Nephron (organoid): ENCODE data around the gene RASA1.

ENCODE experiments used
- H3K27ac Mint-ChIP-seq, 3 experiments: 2 replicates each; pipeline ENCODE4 v1.8.0; 2020; ENCODE audit warnings: mixed read lengths in 3 of 3, mild to moderate bottlenecking in 2 of 3, moderate library complexity in 1 of 3
- H3K27me3 Mint-ChIP-seq: 2 replicates; pipeline ENCODE4 v1.8.0; 2021; ENCODE audit warnings: low read depth, mild to moderate bottlenecking, moderate library complexity, mixed read lengths
- H3K36me3 Mint-ChIP-seq: 2 replicates; pipeline ENCODE4 v1.8.0; 2020; ENCODE audit warnings: low read depth, mixed read lengths
- H3K4me1 Mint-ChIP-seq: 2 replicates; pipeline ENCODE4 v1.8.0; 2020; ENCODE audit warnings: mixed read lengths
- H3K4me3 Mint-ChIP-seq, 3 experiments: 2 replicates each; pipeline ENCODE4 v1.8.0; 2020; ENCODE audit warnings: mild to moderate bottlenecking in 3 of 3, mixed read lengths in 3 of 3, moderate library complexity in 2 of 3
- H3K9me3 Mint-ChIP-seq: 2 replicates; pipeline ENCODE4 v1.8.0; 2020; ENCODE audit warnings: mixed read lengths
- CTCF ChIP-seq, 3 experiments: fragments of 200-600 bp; sonication (generic); IDR thresholded peaks; one replicate each; pipeline ENCODE4 v1.5.0; 2021; ENCODE audit warnings: antibody characterized with exemption in 3 of 3; ENCODE audit not compliant: unreplicated experiment in 3 of 3

Gene RASA1

GRCh38 chr5:87369431-87369830 is 101.7 kb downstream of the RASA1 start:
- no peak for TF ChIP-seq CTCF (IDR thresholded peaks at IDR 0.05; ENCODE audit: unreplicated experiment in 3 of 3)
- Mint-ChIP-seq H3K9me3 (no peaks in the 10 kb centered on the region), H3K27me3 (no peaks in the 10 kb centered on the region), H3K27ac (no peak overlapping the region), H3K36me3 (peaks cover 41% of the 10 kb centered on the region), H3K4me1 (peaks cover 11% of the 10 kb centered on the region), H3K4me3 (no peak overlapping the region)

GRCh38 chr5:87372705-87373104 is 105.0 kb downstream of the RASA1 start:
- Mint-ChIP-seq H3K9me3 (no peaks in the 10 kb centered on the region), H3K27ac (no peak overlapping the region), H3K36me3 (peaks cover 42% of the 10 kb centered on the region), H3K4me1 (peaks cover 11% of the 10 kb centered on the region), H3K27me3 (no peaks in the 10 kb centered on the region), H3K4me3 (no peak overlapping the region)
- TF ChIP-seq CTCF (IDR thresholded peaks at IDR 0.05; ENCODE audit: unreplicated experiment in 3 of 3) = no peak

GRCh38 chr5:87382224-87382623 is 114.5 kb downstream of the RASA1 start:
- Mint-ChIP-seq H3K4me3 (no peak overlapping the region), H3K9me3 (no peaks in the 10 kb centered on the region), H3K27ac (no peak overlapping the region), H3K36me3 (peaks cover 54% of the 10 kb centered on the region), H3K4me1 (no peaks in the 10 kb centered on the region), H3K27me3 (no peaks in the 10 kb centered on the region)
- TF ChIP-seq CTCF (IDR thresholded peaks at IDR 0.05; ENCODE audit: unreplicated experiment in 3 of 3) = no peak

- no peak for TF ChIP-seq CTCF (IDR thresholded peaks at IDR 0.05; ENCODE audit: unreplicated experiment in 3 of 3)
- Mint-ChIP-seq H3K9me3 (no peaks in the 10 kb centered on the region), H3K27ac (no peak overlapping the region), H3K4me3 (no peak overlapping the region), H3K36me3 (peaks cover 58% of the 10 kb centered on the region), H3K27me3 (no peaks in the 10 kb centered on the region), H3K4me1 (no peaks in the 10 kb centered on the region)
These were observed 115.5 kb downstream of the RASA1 start for GRCh38 chr5:87383216-87383615.

GRCh38 chr5:87385802-87386201 is 118.1 kb downstream of the RASA1 start:
- H3K4me1 Mint-ChIP-seq = no peaks in the 10 kb centered on the region
- H3K4me3 Mint-ChIP-seq = no peak overlapping the region
- H3K9me3 Mint-ChIP-seq = no peaks in the 10 kb centered on the region

More at GRCh38 chr5:87385802-87386201, 118.1 kb downstream of the RASA1 start:
- H3K36me3 Mint-ChIP-seq = peaks cover 54% of the 10 kb centered on the region
- no peaks in the 10 kb centered on the region for H3K27me3 Mint-ChIP-seq
- H3K27ac Mint-ChIP-seq = no peak overlapping the region
- TF ChIP-seq CTCF (IDR thresholded peaks at IDR 0.05; ENCODE audit: unreplicated experiment in 3 of 3) = no peak
